HEK293 (cell line): ENCODE measurements around the gene ARHGEF11.

Experiments used
- CTCF ChIA-PET: fragments of 350-600 bp; formaldehyde crosslinking; extraction: SDS; loops from one replicate; lab custom pipeline; 2021; ENCODE audit warnings: antibody characterized with exemption; lab: Yijun Ruan, JAX
- POLR2A ChIA-PET: fragments of 300-600 bp; formaldehyde crosslinking; extraction: SDS; loops from one replicate; lab custom pipeline; 2020; ENCODE audit warnings: antibody characterized with exemption, inconsistent platforms; lab: Yijun Ruan, JAX
- H3K27ac ChIP-seq: fragments of 200-500 bp; sonication (Bioruptor generic); 2 replicates; pipeline ENCODE4 v1.5.1; 2014; ENCODE audit warnings: low read depth, low read length, control low read depth, inconsistent platforms; ENCODE audit errors: extremely low read depth
- H3K36me3 ChIP-seq, 2 experiments: fragments of 200-500 bp in 1 of 2; sonication (Bioruptor generic) in 1 of 2; 1 replicate in 1 of 2; 2 replicates in 1 of 2; pipeline ENCODE4 v1.5.1; 2014 to 2017; ENCODE audit warnings: inconsistent platforms in 2 of 2, low read length in 2 of 2; ENCODE audit not compliant: control insufficient read depth in 2 of 2, insufficient read depth in 1 of 2
- H3K4me1 ChIP-seq: fragments of 200-500 bp; sonication (Bioruptor generic); 2 replicates; pipeline ENCODE4 v1.5.1; 2014; ENCODE audit warnings: mild to moderate bottlenecking, low read length, inconsistent platforms; ENCODE audit not compliant: control insufficient read depth, insufficient read depth
- H3K4me3 ChIP-seq: 2 replicates; pipeline ENCODE4 v1.5.1; 2011; ENCODE audit warnings: low read depth, mild to moderate bottlenecking, control low read depth, low read length, moderate library complexity
- H3K9me3 ChIP-seq: fragments of 200-500 bp; sonication (Bioruptor generic); 2 replicates; pipeline ENCODE4 v1.5.1; 2014; ENCODE audit warnings: low read depth, low read length, inconsistent platforms; ENCODE audit not compliant: control insufficient read depth, insufficient read depth
- BCL11B ChIP-seq: fragments of 450-650 bp; formaldehyde crosslinking; IDR thresholded peaks from 2 replicates; pipeline ENCODE4 v1.5.1; 2016; ENCODE audit warnings: low read depth, missing biosample characterization, missing genetic modification characterization
- EGR2 ChIP-seq: fragments of 450-650 bp; formaldehyde crosslinking; IDR thresholded peaks from 2 replicates; pipeline ENCODE4 v1.5.1; 2016; ENCODE audit warnings: low read depth, missing biosample characterization, missing genetic modification characterization
- HOXA7 ChIP-seq: sonication (generic); formaldehyde crosslinking; IDR thresholded peaks from 2 replicates; pipeline ENCODE4 v1.8.1; 2022; ENCODE audit warnings: missing genetic modification reagents, borderline replicate concordance
- MEIS1 ChIP-seq: sonication (generic); formaldehyde crosslinking; IDR thresholded peaks from 2 replicates; pipeline ENCODE4 v1.8.1; 2022; ENCODE audit warnings: missing genetic modification reagents, mild to moderate bottlenecking, borderline replicate concordance
- PATZ1 ChIP-seq: fragments of 450-650 bp; formaldehyde crosslinking; IDR thresholded peaks from 2 replicates; pipeline ENCODE4 v1.5.1; 2016; ENCODE audit warnings: missing biosample characterization, missing genetic modification characterization
- PRDM1 ChIP-seq: fragments of 450-650 bp; formaldehyde crosslinking; IDR thresholded peaks from 2 replicates; pipeline ENCODE4; 2016; ENCODE audit warnings: missing biosample characterization, missing genetic modification characterization
- TSHZ1 ChIP-seq: fragments of 450-650 bp; formaldehyde crosslinking; IDR thresholded peaks from 2 replicates; pipeline ENCODE4 v1.5.1; 2016; ENCODE audit warnings: missing biosample characterization, missing genetic modification characterization, borderline replicate concordance
- ZBTB20 ChIP-seq: fragments of 450-650 bp; formaldehyde crosslinking; IDR thresholded peaks from 2 replicates; pipeline ENCODE4 v1.5.1; 2016; ENCODE audit warnings: missing biosample characterization, missing genetic modification characterization
- ZBTB7A ChIP-seq: fragments of 450-650 bp; formaldehyde crosslinking; IDR thresholded peaks from 2 replicates; pipeline ENCODE4 v1.5.1; 2016; ENCODE audit warnings: low read depth, missing biosample characterization, missing genetic modification characterization
- ZFHX2 ChIP-seq: fragments of 450-650 bp; formaldehyde crosslinking; conservative IDR thresholded peaks from 2 replicates; pipeline ENCODE4 v1.5.1; 2016; ENCODE audit warnings: missing biosample characterization, missing genetic modification characterization
- ZFP41 ChIP-seq: fragments of 450-650 bp; formaldehyde crosslinking; IDR thresholded peaks from 2 replicates; pipeline ENCODE4 v1.5.1; 2016; ENCODE audit warnings: missing biosample characterization, missing genetic modification characterization, borderline replicate concordance
- ZNF211 ChIP-seq: fragments of 450-650 bp; formaldehyde crosslinking; IDR thresholded peaks from 2 replicates; pipeline ENCODE4 v1.5.1; 2016; ENCODE audit warnings: low read depth, missing biosample characterization, missing genetic modification characterization
- ZNF214 ChIP-seq: fragments of 450-650 bp; formaldehyde crosslinking; IDR thresholded peaks from 2 replicates; pipeline ENCODE4 v1.5.1; 2017; ENCODE audit warnings: missing biosample characterization, mild to moderate bottlenecking, missing genetic modification characterization, borderline replicate concordance
- ZNF362 ChIP-seq: fragments of 450-650 bp; formaldehyde crosslinking; IDR thresholded peaks from 2 replicates; pipeline ENCODE4 v1.5.1; 2016; ENCODE audit warnings: missing biosample characterization, missing genetic modification characterization
- ZNF394 ChIP-seq: fragments of 450-650 bp; formaldehyde crosslinking; IDR thresholded peaks from 2 replicates; pipeline ENCODE4 v1.5.1; 2016; ENCODE audit warnings: missing biosample characterization, missing genetic modification characterization, mild to moderate bottlenecking, moderate library complexity, borderline replicate concordance
- ZNF514 ChIP-seq: fragments of 450-650 bp; formaldehyde crosslinking; IDR thresholded peaks from 2 replicates; pipeline ENCODE4 v1.5.1; 2016; ENCODE audit warnings: missing biosample characterization, missing genetic modification characterization
- ZNF561 ChIP-seq: fragments of 450-650 bp; IDR thresholded peaks from 2 replicates; pipeline ENCODE4 v1.5.1; 2018; ENCODE audit warnings: missing biosample characterization, missing genetic modification characterization, borderline replicate concordance
- ZNF747 ChIP-seq: fragments of 450-650 bp; formaldehyde crosslinking; IDR thresholded peaks from 2 replicates; pipeline ENCODE4 v1.5.1; 2016; ENCODE audit warnings: missing biosample characterization, missing genetic modification characterization
- ZNF76 ChIP-seq: fragments of 450-650 bp; formaldehyde crosslinking; IDR thresholded peaks from 2 replicates; pipeline ENCODE4; 2016; ENCODE audit warnings: low read depth, missing biosample characterization, missing genetic modification characterization, borderline replicate concordance
- ZNF776 ChIP-seq: fragments of 450-650 bp; formaldehyde crosslinking; IDR thresholded peaks from 2 replicates; pipeline ENCODE4 v1.5.0; 2017; ENCODE audit warnings: missing biosample characterization, missing genetic modification characterization, borderline replicate concordance

Gene ARHGEF11

GRCh38 chr1:156925154-156926010 is 120.2 kb downstream of the ARHGEF11 start:
- Histone ChIP-seq H3K36me3 (no peaks in the 10 kb centered on the region), H3K4me3 (no peak overlapping the region), H3K9me3 (no peaks in the 10 kb centered on the region), H3K4me1 (no peaks in the 10 kb centered on the region; the same call in 1 of the 2 replicates)
- CTCF ChIA-PET = interaction anchor here (0.7 to 11.9 kb wide), 11 partner anchors 8 to 302 kb away, joined by 3 to 199 read pairs (median 19); partner anchors contain the start of genes NTRK1 and PEAR1
- POLR2A ChIA-PET = interaction anchor here (0.9 to 1.6 kb wide), 3 partner anchors 26 to 197 kb away, joined by 3 to 4 read pairs (median 3); partner anchors contain the start of genes ISG20L2 and METTL25B
- TF ChIP-seq ZFHX2 (tag by site-specific recombination) = peak; percentile 72
- TF ChIP-seq PATZ1 (tag by site-specific recombination) = 0 out of 2 replicates have a peak, but pooled peaks have one; percentile 12
- TF ChIP-seq EGR2 (tag by site-specific recombination) = peak; percentile 54
- TF ChIP-seq ZNF514 (tag by site-specific recombination) = no peak
- peak; percentile 83 for TF ChIP-seq ZBTB20 (tag by site-specific recombination)
- TF ChIP-seq, all 188 proteins: peak for 4
- no peak overlapping the region for H3K27ac ChIP-seq

GRCh38 chr1:156924478-156925153 is 120.9 kb downstream of the ARHGEF11 start:
- H3K4me3 ChIP-seq = no peak overlapping the region
- no peak for TF ChIP-seq ZNF747
- TF ChIP-seq ZNF776 (tag by site-specific recombination) = no peak
- TF ChIP-seq TSHZ1 (tag by site-specific recombination) = no peak
- TF ChIP-seq HOXA7 (CRISPR knock-in tag) = no peak
- TF ChIP-seq ZBTB7A = no peak
- no peak for TF ChIP-seq ZFHX2 (tag by site-specific recombination)
- TF ChIP-seq ZNF394 (tag by site-specific recombination) = no peak
- no peak for TF ChIP-seq ZNF211 (tag by site-specific recombination)
- TF ChIP-seq PATZ1 (tag by site-specific recombination) = no peak
- TF ChIP-seq BCL11B (tag by site-specific recombination) = no peak
- no peak for TF ChIP-seq ZNF76
- no peak for TF ChIP-seq PRDM1 (tag by site-specific recombination)
- no peak for TF ChIP-seq ZNF561 (tag by site-specific recombination)
- TF ChIP-seq ZNF362 (tag by site-specific recombination) = no peak
- TF ChIP-seq ZNF214 (tag by site-specific recombination) = no peak
- TF ChIP-seq MEIS1 (CRISPR knock-in tag) = no peak
- TF ChIP-seq ZFP41 (tag by site-specific recombination) = no peak
- TF ChIP-seq, all 188 proteins: peak for 0
- ChIA-PET CTCF (interaction anchor here (0.8 to 11.9 kb wide), 7 partner anchors 8 to 301 kb away, joined by 3 to 199 read pairs (median 29); partner anchors contain the start of genes NTRK1 and PEAR1), POLR2A (interaction anchor here (1.6 kb wide), 1 partner anchor 25 kb away, joined by 3 read pairs; no protein-coding TSS in a partner anchor)
- no peak overlapping the region for H3K27ac ChIP-seq
- no peaks in the 10 kb centered on the region for H3K9me3 ChIP-seq
- no peaks in the 10 kb centered on the region for H3K36me3 ChIP-seq
- H3K4me1 ChIP-seq = no peaks in the 10 kb centered on the region; the same call in 1 of the 2 replicates
